SJSA1 (cell line): ENCODE measurements around the gene AKAP13. TPM values are rescaled to one million over a fixed set of nuclear protein-coding genes. Genes with fewer than 3 reads are reported as not detected.
A peak's percentile ranks its signal among the peaks of the same experiment; 100 is the strongest.

Experiments used
- DNase-seq, 2 experiments: peaks; one replicate each; pipeline ENCODE4 v3.0.0-alpha.2; 2015 to 2020; ENCODE audit warnings: low spot score in 2 of 2, low read depth in 1 of 2
- H3K27ac ChIP-seq: fragments of 250-450 bp; sonication (Bioruptor Pico); 2 replicates; pipeline ENCODE4 v1.5.1; 2020; ENCODE audit warnings: mild to moderate bottlenecking, moderate library complexity
- H3K27me3 ChIP-seq: fragments of 250-450 bp; sonication (Bioruptor Pico); replicated peaks from 2 replicates; pipeline ENCODE4 v1.5.1; 2020; ENCODE audit warnings: mild to moderate bottlenecking, moderate library complexity
- H3K36me3 ChIP-seq: fragments of 250-450 bp; sonication (Bioruptor Pico); 2 replicates; pipeline ENCODE4 v1.5.1; 2020; ENCODE audit warnings: mild to moderate bottlenecking
- H3K4me1 ChIP-seq: fragments of 250-450 bp; sonication (Bioruptor Pico); replicated peaks from 2 replicates; pipeline ENCODE4 v1.6.1; 2021; ENCODE audit warnings: mild to moderate bottlenecking
- H3K4me3 ChIP-seq: fragments of 250-450 bp; sonication (Bioruptor Pico); 2 replicates; pipeline ENCODE4 v1.5.1; 2020; ENCODE audit warnings: mild to moderate bottlenecking
- H3K9me3 ChIP-seq: fragments of 250-450 bp; sonication (Bioruptor Pico); replicated peaks from 2 replicates; pipeline ENCODE4 v1.5.1; 2020; ENCODE audit warnings: mild to moderate bottlenecking
- total RNA-seq: library from RNA; depleted of rRNA; stranded (reverse); fragments of >200 nt; shearing (Covaris generic); gene quantifications from 2 replicates; pipeline ENCODE4 v1.2.3, GENCODE V29; 2014

Gene AKAP13
- total RNA-seq, 1 experiment from 2014 or later, result 65.4 TPM

DNA sequence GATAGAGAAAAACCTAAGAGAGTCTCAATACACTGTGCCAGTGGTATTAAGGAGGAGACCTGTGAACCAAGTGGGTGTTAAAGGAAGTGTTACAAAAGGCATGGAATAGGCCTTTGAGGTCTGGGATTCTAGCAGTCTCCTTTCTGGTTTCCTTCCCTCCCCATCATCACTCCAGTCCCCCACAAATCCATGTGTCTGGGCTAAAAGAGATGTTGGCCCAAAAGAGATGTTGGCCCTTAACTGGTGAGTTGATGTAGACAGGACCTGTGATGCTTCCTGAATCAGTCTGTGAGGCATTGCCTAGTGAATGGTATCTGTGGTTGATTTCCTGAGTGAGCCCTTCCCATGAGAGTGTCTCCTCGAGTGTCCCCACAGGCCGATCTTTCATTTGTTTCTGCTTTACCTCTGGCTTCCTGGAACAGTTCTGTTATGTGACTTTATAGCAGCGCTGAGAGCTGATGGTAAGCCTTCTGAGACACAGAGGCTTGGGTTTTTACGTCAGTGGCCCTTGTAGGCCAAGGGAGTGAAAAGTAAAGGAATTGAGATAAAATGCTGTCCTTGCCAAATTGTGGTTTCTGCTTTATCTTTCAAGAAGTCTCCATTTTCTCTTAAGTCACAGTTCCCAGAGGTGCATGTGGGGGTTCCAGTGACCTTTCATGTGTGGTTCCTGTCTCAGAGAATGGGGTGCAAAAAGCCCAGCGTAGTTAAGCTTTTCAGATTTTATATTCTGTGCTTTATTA, 326.5 kb downstream of the AKAP13 start:
- H3K9me3 ChIP-seq, result no peaks in the 10 kb centered on the region
- DNase-seq, result peak in 1 of 2 experiments; percentile 32
- H3K36me3 ChIP-seq, result peaks cover 25% of the 10 kb centered on the region
- H3K27ac ChIP-seq, result peak overlapping the region; percentile 32
- no peaks in the 10 kb centered on the region for H3K27me3 ChIP-seq
- peaks cover 16% of the 10 kb centered on the region for H3K4me1 ChIP-seq
- H3K4me3 ChIP-seq, result no peak overlapping the region

DNA sequence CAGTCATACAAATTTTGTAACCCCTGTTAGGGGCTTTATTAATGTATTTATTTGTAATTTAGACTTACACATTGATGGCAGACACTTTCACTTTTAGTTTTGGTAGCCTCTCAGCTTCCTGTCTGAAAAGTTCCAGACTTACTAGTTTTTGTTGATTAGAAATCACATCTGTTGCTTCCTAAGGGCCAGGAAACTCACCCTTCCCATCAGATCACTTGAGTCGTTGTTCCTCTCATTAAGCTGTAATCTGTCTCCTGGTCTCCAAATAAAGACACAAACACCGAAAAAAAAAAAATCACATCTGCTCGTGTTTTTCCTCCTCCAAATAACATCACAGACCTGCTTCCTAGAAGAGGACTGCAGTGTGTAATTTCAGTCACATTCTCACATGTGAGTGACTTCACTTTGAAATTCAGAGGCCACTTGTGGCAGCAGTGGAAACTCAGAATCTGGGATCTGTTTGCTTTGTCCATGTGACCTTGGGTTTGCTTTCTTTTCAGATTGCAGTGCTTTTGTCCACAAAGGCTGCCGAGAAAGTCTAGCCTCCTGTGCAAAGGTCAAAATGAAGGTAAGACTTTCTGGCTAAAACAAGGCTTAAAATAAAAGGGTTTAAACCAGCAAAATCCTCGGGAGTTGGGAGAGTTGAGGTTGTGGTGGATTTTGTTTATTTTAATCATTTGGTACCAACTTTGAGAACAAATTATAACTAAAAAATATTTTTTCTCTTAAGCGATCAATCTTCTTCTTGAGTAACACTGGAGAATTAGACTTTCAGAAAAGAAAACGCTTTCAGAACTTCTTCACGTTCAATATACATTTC, 327.3 kb downstream of the AKAP13 start:
- peaks cover 16% of the 10 kb centered on the region for H3K4me1 ChIP-seq
- no peak overlapping the region for H3K4me3 ChIP-seq
- DNase-seq, result peak in 1 of 2 experiments; percentile 37
- H3K36me3 ChIP-seq, result peaks cover 25% of the 10 kb centered on the region
- no peaks in the 10 kb centered on the region for H3K9me3 ChIP-seq
- peak overlapping the region; percentile 32 for H3K27ac ChIP-seq
- H3K27me3 ChIP-seq, result no peaks in the 10 kb centered on the region

DNA sequence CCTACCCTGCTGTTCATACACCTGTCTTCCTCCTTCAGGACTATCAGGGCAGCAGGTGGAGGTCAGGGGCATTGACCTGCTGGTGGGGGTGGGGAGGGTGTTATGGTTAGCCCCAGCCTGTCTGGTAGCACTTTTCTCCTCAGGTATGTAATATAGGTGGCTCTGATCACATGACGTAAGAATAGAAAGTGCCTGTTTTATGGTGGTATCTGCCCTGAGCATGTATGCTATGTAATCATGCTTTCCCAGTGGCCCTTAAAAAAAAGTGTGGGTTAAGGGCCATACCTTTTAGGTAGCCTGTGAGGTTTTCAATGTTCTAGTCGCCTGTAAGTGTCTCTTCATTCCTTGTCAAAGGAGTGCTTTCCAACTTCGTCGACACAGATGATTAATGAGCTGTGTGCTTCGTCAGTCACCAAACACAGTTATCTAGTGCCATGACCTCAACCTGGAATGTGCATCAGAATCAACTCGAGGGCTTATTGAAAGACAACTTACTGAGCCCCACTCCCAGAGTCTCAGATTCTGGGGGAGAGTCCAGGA, 328.1 kb downstream of the AKAP13 start:
- no peaks in the 10 kb centered on the region for H3K27me3 ChIP-seq
- H3K4me1 ChIP-seq, result peaks cover 16% of the 10 kb centered on the region
- H3K9me3 ChIP-seq, result no peaks in the 10 kb centered on the region
- H3K4me3 ChIP-seq, result no peak overlapping the region
- DNase-seq, result no peak
- peaks cover 25% of the 10 kb centered on the region for H3K36me3 ChIP-seq
- H3K27ac ChIP-seq, result no peak overlapping the region

DNA sequence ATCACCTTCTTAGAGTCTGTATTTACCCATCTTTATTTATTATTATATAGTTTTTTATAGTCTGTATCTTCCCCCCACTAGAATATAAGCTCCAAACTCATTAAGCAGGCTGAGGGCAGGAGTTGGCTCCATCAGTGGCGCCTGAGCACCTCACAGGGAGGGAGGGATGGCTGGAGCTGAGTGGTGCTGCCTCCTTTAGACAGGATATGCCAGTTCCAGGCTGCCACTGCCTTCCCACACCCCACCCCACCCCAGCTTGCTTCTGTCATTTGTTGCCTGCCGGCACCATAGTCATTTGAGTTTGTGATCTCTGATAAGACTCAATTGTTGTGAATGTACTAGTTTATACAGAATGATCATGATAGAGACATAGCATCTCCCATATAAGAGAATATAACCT, 328.8 kb downstream of the AKAP13 start:
- no peak for DNase-seq
- Histone ChIP-seq H3K27me3 (no peaks in the 10 kb centered on the region), H3K36me3 (peaks cover 28% of the 10 kb centered on the region), H3K4me1 (peaks cover 16% of the 10 kb centered on the region), H3K27ac (no peak overlapping the region), H3K4me3 (no peak overlapping the region), H3K9me3 (no peaks in the 10 kb centered on the region)

DNA sequence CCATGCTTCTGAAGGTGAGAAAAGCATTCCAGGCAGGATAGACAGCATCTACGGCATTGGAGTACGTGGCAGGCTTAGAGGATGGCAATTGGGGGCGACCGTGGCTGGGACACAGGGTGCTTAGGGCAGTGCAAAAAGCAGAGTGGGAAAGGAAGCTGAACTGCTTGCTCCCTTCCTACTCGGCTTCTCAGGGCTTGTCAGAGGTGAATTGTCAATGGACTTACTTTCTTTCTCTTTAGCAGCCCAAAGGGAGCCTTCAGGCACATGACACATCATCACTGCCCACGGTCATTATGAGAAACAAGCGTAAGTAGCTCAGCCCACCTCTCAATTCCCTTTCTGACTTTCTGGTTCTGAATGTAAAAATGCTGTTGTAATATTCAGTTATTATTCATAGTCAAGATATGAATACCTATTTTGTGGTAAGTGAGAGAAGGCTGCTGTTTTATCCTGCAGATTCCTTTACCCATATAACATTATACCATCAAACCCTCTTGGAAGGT, 330.0 kb downstream of the AKAP13 start:
- DNase-seq, result no peak
- H3K27ac ChIP-seq, result no peak overlapping the region
- no peaks in the 10 kb centered on the region for H3K9me3 ChIP-seq
- H3K4me1 ChIP-seq, result peaks cover 16% of the 10 kb centered on the region
- peaks cover 32% of the 10 kb centered on the region for H3K36me3 ChIP-seq
- H3K27me3 ChIP-seq, result no peaks in the 10 kb centered on the region
- H3K4me3 ChIP-seq, result no peak overlapping the region

DNA sequence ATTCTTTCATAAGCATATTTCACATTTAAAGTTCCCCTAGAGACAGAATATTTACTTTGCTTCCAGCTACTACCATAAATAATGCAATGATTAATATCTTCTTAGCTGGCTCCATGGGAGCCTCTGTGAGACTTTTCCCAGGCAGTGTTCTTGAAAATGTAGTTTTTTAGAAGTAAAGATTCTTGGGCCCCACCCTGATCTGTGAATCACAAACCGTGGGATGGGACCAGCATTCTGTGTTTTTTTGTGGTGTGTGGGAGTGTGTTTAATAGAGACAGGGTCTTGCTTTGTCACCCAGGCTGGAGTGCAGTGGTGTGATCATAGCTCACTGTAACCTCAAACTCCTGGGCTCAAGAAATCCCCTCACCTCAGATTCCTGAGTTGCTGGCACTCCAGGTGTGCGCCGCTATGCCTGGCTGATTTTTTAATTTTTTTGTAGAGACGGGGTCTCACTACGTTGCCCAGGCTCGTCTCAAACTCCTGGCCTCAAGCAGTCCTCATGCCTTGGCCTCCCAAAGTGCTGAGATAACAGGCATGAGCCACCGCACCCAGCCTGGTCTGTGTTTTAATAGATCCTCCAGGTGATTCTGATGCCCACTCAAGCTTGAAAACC, 331.3 kb downstream of the AKAP13 start:
- Histone ChIP-seq H3K4me1 (peaks cover 12% of the 10 kb centered on the region), H3K27ac (no peak overlapping the region), H3K9me3 (no peaks in the 10 kb centered on the region), H3K36me3 (peaks cover 35% of the 10 kb centered on the region), H3K27me3 (no peaks in the 10 kb centered on the region), H3K4me3 (no peak overlapping the region)
- no peak for DNase-seq

DNA sequence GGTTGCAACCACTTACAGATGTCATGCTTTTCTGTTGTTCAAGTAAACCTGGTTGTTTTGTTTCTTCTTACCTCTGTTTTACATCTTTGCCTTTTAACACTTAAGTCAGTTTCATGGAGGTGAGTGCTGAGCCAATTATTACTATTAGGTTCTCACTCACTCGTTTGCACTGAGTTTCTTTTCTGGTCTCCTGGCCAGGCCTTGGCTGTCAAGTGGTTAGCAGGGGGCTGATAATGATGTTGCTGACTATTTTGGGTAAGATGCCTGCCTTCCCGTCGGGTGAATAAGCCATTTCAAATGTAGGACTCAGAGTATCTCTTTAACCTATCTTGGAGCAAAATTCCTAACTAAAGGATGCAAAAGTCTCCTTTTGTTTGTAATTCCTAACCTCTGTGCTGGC, 335.9 kb downstream of the AKAP13 start:
- no peaks in the 10 kb centered on the region for H3K27me3 ChIP-seq
- no peak overlapping the region for H3K27ac ChIP-seq
- H3K4me3 ChIP-seq, result no peak overlapping the region
- H3K9me3 ChIP-seq, result no peaks in the 10 kb centered on the region
- no peaks in the 10 kb centered on the region for H3K4me1 ChIP-seq
- DNase-seq, result no peak
- H3K36me3 ChIP-seq, result peaks cover 56% of the 10 kb centered on the region

DNA sequence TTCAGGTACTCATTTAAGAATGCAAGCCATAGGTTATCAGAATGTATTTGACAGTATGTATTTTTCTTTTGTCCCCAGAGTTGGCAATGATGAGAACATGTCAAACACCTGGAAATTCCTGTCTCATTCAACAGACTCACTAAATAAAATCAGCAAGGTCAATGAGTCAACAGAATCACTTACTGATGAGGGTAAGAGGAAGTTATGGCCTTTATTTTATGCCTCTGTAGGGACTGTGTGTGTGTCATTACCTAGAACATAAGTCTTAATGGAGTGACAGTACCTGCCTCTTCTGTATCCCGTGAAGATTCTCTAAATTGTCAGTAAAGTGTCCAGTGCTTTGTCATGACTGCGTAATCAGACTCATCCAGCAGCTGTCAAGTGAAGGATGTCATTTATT, 336.8 kb downstream of the AKAP13 start:
- Histone ChIP-seq H3K27me3 (no peaks in the 10 kb centered on the region), H3K27ac (no peak overlapping the region), H3K4me3 (no peak overlapping the region), H3K4me1 (no peaks in the 10 kb centered on the region; the same call in 1 of the 2 replicates), H3K9me3 (no peaks in the 10 kb centered on the region), H3K36me3 (peaks cover 63% of the 10 kb centered on the region)
- DNase-seq, result no peak

DNA sequence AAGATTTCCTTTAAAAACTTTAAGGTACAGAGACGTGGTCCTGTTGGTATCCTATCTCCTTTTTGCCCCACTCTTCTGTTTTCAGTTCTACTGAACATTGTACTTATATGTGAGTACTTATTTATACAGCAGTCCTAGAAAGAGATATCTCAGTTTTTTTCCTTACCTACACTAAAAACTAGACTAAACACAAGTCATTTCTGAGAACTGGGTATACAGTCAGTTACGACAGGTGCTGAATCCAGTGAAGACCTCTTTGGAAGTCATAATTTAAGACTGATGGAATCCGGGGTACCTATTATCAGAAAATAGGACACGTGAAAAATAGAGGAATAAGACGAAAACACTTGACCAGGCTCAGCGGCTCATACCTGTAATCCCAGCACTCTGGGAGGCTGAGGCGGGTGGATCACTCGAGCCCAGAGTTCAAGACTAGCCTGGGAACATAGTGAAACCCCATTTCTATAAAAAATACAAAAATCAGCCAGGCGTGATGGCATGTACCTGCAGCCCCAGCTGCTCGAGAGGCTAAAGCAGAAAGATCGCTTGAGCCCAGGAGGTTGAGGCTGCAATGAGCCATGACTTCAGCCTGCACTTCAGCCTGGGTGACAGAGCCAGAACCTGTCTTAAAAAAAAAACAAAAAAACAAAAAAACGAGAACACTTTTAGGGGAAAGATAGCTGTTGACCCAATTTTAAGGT, 338.0 kb downstream of the AKAP13 start:
- Histone ChIP-seq H3K27ac (no peak overlapping the region), H3K9me3 (no peaks in the 10 kb centered on the region), H3K4me1 (no peaks in the 10 kb centered on the region; the same call in 1 of the 2 replicates), H3K27me3 (no peaks in the 10 kb centered on the region), H3K36me3 (peaks cover 75% of the 10 kb centered on the region), H3K4me3 (no peak overlapping the region)
- no peak for DNase-seq

DNA sequence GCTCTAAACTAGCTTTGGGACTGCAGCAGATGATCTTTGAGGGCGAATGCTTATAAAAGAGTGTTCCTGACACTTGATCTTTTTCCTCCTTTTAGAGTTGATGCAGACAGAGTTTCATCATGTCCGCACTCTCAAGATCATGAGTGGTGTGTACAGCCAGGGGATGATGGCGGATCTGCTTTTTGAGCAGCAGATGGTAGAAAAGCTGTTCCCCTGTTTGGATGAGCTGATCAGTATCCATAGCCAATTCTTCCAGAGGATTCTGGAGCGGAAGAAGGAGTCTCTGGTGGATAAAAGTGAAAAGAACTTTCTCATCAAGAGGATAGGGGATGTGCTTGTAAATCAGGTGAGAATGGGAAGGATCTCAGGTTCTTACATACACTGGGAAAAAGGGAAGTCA, 338.6 kb downstream of the AKAP13 start:
- H3K36me3 ChIP-seq, result peaks cover 81% of the 10 kb centered on the region

DNA sequence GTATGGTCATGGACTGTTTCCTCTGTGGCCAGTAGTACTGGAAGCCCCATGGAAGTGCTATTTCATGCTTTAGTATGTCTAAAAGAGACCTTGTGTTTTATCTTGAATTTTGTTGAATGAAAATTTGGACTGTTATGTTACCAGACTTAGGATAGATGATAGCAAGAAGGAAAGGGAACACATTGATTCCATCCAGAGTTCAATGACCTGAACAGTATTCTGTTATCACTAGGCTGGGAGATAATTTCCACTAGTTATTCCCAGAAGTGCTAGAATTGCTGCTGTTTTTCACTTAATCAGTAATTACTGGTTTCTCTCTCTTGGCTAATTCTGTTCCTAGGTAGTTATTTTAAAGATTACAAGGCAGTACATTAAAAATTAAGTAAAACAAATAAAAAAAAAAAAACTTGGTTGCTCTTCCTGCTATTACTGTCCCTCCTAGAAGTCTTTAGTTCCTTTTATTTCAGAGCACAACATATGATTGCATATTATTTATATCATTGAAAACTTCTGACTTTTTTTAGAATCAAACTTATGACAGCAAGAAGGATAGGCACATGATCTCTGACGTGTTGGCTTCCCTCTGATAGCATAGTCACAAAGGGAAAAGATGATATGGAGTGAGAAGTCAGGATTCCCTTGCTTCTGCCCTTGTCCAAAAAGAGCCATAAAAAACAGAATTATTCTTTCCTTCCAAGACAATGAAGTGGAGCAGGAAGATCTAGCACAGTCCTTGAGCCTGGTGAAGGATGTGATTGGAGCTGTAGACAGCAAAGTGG, 342.2 kb downstream of the AKAP13 start:
- Histone ChIP-seq H3K27me3 (no peaks in the 10 kb centered on the region), H3K4me3 (no peak overlapping the region), H3K4me1 (no peaks in the 10 kb centered on the region; the same call in 1 of the 2 replicates), H3K9me3 (no peaks in the 10 kb centered on the region), H3K36me3 (peaks cover 91% of the 10 kb centered on the region), H3K27ac (no peak overlapping the region)
- no peak for DNase-seq

More for the DNA sequence above, 338.6 kb downstream of the AKAP13 start:
- DNase-seq, result no peak
- H3K27me3 ChIP-seq, result no peaks in the 10 kb centered on the region
- H3K4me1 ChIP-seq, result no peaks in the 10 kb centered on the region; the same call in 1 of the 2 replicates
- H3K27ac ChIP-seq, result no peak overlapping the region
- H3K4me3 ChIP-seq, result no peak overlapping the region
- H3K9me3 ChIP-seq, result no peaks in the 10 kb centered on the region
